HG03060 (cell line): ENCODE measurements around the gene PPP1R14B.
"Not testable (repeated sequence)": the region's sequence is repeated elsewhere in the genome, so short reads cannot be mapped to it uniquely, and the experiment has no call there.

Experiments used
- ATAC-seq: cut with Tn5 transposase; IDR thresholded peaks from one replicate; pipeline ENCODE4 v1.9.1; 2021; ENCODE audit warnings: low read depth, moderate number of reproducible peaks; ENCODE audit not compliant: unreplicated experiment

Gene PPP1R14B

GRCh38 chr11:64247729-64248531 is 1.2 kb upstream of the PPP1R14B start:
- no peak for ATAC-seq

- not testable (repeated sequence) for ATAC-seq
These were observed 197 bp downstream of the PPP1R14B start for GRCh38 chr11:64246621-64246870.

GRCh38 chr11:64245797-64246620 is 734 bp downstream of the PPP1R14B start:
- no peak for ATAC-seq

GRCh38 chr11:64245401-64245796 is 1.3 kb downstream of the PPP1R14B start:
- no peak for ATAC-seq

GRCh38 chr11:64244966-64245365 is 1.8 kb downstream of the PPP1R14B start:
- ATAC-seq: no peak

GRCh38 chr11:64244107-64244506 is 2.6 kb downstream of the PPP1R14B start:
- no peak for ATAC-seq

- no peak for ATAC-seq
These were observed 3.4 kb downstream of the PPP1R14B start for GRCh38 chr11:64243236-64243854.

GRCh38 chr11:64241491-64242374 is 5.0 kb downstream of the PPP1R14B start:
- ATAC-seq: peak; percentile 5

- peak; percentile 43 for ATAC-seq
These were observed 5.6 kb downstream of the PPP1R14B start for GRCh38 chr11:64241241-64241490.

GRCh38 chr11:64240435-64241240 is 6.1 kb downstream of the PPP1R14B start, which contains the start of gene FKBP2:
FKBP2 (plus strand) TSS chr11:64241095; CDS start chr11:64242388, 1,293 bp downstream.
- ATAC-seq: peak; percentile 32

- peak; percentile 25 for ATAC-seq
These were observed 6.9 kb downstream of the PPP1R14B start for GRCh38 chr11:64239662-64240434.

- ATAC-seq: no peak
These were observed 7.7 kb downstream of the PPP1R14B start for GRCh38 chr11:64238999-64239398.

- no peak for ATAC-seq
These were observed 8.7 kb downstream of the PPP1R14B start for GRCh38 chr11:64238076-64238475.

- no peak for ATAC-seq
These were observed 9.2 kb downstream of the PPP1R14B start for GRCh38 chr11:64237484-64237951.

- no peak for ATAC-seq
These were observed 11.1 kb downstream of the PPP1R14B start for GRCh38 chr11:64235437-64236161.

GRCh38 chr11:64234647-64235379 is 11.9 kb downstream of the PPP1R14B start:
- ATAC-seq: no peak

GRCh38 chr11:64233913-64234586 is 12.7 kb downstream of the PPP1R14B start, which contains the start of gene VEGFB:
VEGFB (plus strand) TSS chr11:64234584; CDS start chr11:64234834, 250 bp downstream.
- ATAC-seq: no peak
